HFF-Myc (cell line): ENCODE results near the gene RHBDL1.

Experiments used
- DNase-seq: peaks from one replicate; pipeline ENCODE4 v3.0.0-alpha.2; 2011; ENCODE audit warnings: low read depth; ENCODE audit errors: extremely low read depth
- H3K4me3 ChIP-seq: replicated peaks from 2 replicates; pipeline ENCODE4 v1.5.1; 2011; ENCODE audit warnings: low read depth, mild to moderate bottlenecking, control low read depth, low read length
- TF ChIP-seq, protein P1 (sequence below): IDR thresholded peaks from 2 replicates; pipeline ENCODE4 v1.5.1; 2012; ENCODE audit warnings: mild to moderate bottlenecking, low read depth, low read length, control low read depth; ENCODE audit errors: missing control alignments

The RHBDL1 gene

DNA sequence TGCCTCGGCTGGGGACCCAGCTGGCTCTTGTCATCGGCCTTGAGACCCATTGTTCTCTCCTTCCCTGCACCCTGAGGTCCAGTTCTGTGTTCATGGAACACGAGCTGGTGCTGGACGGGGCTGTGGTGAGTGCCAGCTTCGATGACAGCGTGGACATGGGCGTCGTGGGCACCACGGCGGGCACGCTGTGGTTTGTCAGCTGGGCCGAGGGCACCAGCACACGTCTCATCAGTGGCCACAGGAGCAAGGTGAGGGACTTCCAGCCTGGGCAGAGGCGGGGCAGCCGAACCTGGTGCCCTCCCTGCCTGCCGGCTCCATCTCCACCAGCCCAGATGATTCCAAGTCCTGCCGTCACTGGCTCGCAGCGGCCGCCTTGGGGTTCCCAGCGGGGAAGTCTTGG lies 12.9 kb upstream of the RHBDL1 start:
- no peak for DNase-seq
- no peak overlapping the region for H3K4me3 ChIP-seq

DNA sequence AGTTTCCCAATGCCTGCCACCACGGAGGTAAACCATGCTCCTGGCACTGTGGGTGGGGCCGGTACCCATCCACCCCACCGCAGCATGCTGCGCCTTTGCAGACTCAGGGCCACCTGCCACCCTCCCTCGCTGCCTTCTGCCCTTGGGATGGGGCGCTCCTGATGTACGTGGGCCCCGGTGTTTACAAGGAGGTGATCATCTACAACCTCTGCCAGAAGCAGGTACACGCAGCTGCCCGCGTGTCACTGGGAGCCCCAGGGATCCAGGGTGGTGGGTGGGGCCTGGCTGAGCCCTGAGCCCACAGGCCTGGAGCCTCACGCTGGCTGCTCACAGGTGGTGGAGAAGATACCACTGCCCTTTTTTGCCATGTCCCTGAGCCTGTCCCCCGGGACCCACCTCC lies 8.9 kb upstream of the RHBDL1 start:
- H3K4me3 ChIP-seq = no peak overlapping the region
- TF ChIP-seq, protein P1, sequence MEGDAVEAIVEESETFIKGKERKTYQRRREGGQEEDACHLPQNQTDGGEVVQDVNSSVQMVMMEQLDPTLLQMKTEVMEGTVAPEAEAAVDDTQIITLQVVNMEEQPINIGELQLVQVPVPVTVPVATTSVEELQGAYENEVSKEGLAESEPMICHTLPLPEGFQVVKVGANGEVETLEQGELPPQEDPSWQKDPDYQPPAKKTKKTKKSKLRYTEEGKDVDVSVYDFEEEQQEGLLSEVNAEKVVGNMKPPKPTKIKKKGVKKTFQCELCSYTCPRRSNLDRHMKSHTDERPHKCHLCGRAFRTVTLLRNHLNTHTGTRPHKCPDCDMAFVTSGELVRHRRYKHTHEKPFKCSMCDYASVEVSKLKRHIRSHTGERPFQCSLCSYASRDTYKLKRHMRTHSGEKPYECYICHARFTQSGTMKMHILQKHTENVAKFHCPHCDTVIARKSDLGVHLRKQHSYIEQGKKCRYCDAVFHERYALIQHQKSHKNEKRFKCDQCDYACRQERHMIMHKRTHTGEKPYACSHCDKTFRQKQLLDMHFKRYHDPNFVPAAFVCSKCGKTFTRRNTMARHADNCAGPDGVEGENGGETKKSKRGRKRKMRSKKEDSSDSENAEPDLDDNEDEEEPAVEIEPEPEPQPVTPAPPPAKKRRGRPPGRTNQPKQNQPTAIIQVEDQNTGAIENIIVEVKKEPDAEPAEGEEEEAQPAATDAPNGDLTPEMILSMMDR = no peak
- DNase-seq = no peak

More for the DNA sequence above, 12.9 kb upstream of the RHBDL1 start:
- TF ChIP-seq, protein P1 = no peak

DNA sequence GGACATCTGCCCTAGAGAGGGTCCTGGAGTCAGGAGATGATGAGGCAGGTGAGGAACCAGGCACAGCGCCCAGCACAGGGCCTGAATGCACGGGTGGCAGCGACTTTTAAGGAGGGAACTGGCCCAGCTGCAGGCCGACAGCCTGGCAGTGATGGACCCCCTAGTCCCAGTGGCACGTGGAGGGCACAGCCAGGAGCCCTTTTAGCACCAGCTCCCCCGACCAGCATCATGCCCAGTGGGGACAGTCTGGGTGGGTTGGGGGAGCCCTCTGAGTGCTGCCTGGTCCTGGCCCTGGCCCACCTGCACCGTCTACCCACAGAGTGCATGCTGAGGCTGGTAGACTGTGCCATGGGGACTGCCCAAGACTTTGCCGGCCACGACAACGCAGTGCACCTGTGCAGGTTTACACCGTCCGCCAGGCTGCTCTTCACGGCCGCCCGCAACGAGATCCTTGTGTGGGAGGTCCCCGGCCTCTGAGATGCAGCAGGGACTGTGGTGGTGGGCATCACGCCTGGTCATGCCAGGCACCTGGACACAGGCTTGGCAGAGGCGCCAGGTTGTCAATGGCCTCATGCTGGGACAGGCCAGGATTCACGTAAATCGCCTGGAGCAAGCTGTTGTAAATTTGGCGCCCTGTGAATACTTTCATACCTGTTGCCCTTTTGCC lies 8.2 kb upstream of the RHBDL1 start:
- no peak overlapping the region for H3K4me3 ChIP-seq
- no peak for DNase-seq
- TF ChIP-seq, protein P1 = no peak

DNA sequence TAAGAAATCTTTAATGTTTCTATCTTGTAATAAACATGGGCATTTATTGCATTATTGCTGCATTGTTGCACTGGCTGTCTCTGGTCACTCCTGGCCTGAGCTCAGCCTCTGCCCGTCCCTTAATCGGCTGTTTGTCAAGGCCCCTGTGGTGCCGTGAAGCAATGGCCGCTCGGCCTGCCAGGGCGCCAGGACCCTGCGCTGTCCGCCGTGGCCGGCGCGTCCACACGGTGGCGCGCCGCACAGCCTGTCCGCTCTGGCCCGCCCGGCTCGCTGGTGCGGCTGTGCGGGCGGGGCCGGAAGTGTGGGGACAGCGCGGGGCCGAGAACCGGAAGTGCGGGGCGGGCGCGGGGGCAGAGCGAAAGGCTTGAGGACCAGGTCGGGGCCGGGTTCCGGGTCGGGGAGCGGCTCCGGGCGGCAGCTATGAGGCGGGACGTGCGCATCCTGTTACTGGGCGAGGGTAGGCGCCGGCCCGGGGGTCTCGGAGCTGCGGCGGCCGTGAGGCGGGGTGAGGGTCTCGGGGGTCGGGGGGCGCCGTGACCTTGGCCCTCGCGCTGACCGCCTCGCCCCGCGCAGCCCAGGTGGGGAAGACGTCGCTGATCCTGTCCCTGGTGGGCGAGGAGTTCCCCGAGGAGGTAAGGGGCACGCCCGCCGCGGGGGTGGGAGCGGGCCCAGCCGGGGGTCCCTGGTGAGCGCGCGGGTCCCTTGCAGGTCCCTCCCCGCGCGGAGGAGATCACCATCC lies 7.5 kb upstream of the RHBDL1 start, which contains the start of gene RHOT2:
Gene RHOT2 (plus strand): TSS at position 353 of the 739 bp plus-strand sequence. CDS start 68 bp downstream, at position 421.
- TF ChIP-seq, protein P1 = peak; percentile 69
- peak within 1 kb of the TSS; percentile 96 for H3K4me3 ChIP-seq
- no peak for DNase-seq

DNA sequence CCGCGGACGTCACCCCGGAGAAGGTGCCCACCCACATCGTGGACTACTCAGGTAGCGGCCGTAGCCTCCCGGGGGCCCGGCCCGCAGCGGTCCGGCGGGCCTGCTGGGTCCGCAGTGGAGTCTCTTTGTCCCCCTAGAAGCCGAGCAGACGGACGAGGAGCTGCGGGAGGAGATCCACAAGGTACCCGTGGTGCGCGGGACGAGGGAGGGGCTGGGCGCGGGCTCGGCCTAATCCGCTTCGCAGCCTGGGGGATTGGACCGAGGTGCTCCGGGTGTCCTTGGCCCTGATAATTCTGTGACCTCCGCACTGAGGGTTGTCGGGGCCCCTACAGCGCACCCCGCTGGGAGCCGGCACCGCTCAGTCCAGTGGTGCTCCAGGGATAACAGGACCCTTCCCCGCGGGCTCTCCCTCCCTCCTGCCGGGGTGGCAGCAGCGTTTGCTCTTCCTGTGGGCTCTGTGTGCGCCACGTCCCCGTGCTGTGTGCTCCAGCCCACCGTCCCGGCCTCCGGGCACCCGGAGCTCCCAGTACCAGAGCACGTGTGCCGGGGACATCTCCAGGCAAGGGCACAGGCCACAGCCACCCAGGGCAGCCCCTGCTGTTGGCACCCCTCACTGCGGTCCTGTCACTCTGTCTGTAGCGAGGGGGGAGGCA lies 6.8 kb upstream of the RHBDL1 start:
- no peak for DNase-seq
- TF ChIP-seq, protein P1 = no peak
- H3K4me3 ChIP-seq = peak overlapping the region; percentile 96

DNA sequence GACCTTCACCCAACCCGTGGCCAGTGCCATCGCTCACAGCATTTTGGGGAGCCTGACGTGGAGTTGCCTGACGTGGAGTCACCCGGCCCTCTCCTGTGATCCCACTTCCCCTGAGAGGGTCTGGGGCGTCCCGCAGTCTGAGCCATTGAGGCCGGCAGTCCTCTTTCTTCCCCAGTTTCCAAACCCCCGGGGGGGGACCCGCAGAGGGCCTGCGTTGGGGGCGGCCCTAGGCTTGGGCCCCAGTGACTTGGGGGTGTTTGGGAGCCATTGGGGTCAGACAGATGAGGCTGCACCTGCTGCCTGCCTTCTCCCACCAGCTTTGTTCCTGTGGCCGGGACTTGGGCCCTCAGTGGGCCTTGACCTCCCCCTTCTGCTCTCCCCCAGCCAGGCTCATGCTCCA lies 5.8 kb upstream of the RHBDL1 start:
- no peak for DNase-seq
- TF ChIP-seq, protein P1 = no peak
- peak overlapping the region; percentile 96 for H3K4me3 ChIP-seq
